Measurements from ENCODE around the gene KIF19. TPM values are rescaled to one million over a fixed set of nuclear protein-coding genes. Genes with fewer than 3 reads are reported as not detected.
A peak's percentile ranks its signal among the peaks of the same experiment; 100 is the strongest.

Gene KIF19
- polyA plus RNA-seq, 3 donors = not detected

- Histone ChIP-seq H4K20me1 (ENCODE audit: insufficient read depth, low read length) (no peaks in the 10 kb centered on the region), H2AFZ (ENCODE audit: insufficient read depth, low read depth, low read length, poor library complexity, severe bottlenecking) (no peak overlapping the region), H3K4me3 (replicated peaks in 1 of 3; ENCODE audit: low read depth in 2 of 3, low read length in 3 of 3) (no peak overlapping the region), H3K4me1 (ENCODE audit: control insufficient read depth in 1 of 2, insufficient read depth in 2 of 2, low read length in 2 of 2) (peaks cover 4 to 5% of the 10 kb centered on the region in 2 donors), H3K4me2 (replicated peaks; ENCODE audit: extremely low read depth, low read length, poor library complexity, severe bottlenecking) (no peak overlapping the region), H3K36me3 (replicated peaks in 1 of 2; ENCODE audit: control insufficient read depth in 1 of 2, insufficient read depth in 2 of 2, low read length in 2 of 2) (no peaks in the 10 kb centered on the region), H3K9me3 (replicated peaks in 1 of 2; ENCODE audit: control insufficient read depth in 1 of 2, insufficient read depth in 1 of 2, low read length in 2 of 2) (no peaks in the 10 kb centered on the region), H3K27ac (ENCODE audit: low read depth in 1 of 2, low read length in 2 of 2) (no peak overlapping the region), H3K79me2 (ENCODE audit: insufficient read depth, low read length) (no peaks in the 10 kb centered on the region), H3K27me3 (ENCODE audit: control insufficient read depth in 2 of 2, insufficient read depth in 2 of 2, low read length in 2 of 2) (peaks cover 0 to 2% of the 10 kb centered on the region in 2 donors), H3K9ac (ENCODE audit: insufficient read depth, low read length, poor library complexity, severe bottlenecking) (no peak overlapping the region)
- WGBS (ENCODE audit: insufficient coverage) = 92% methylated on average over 4 of the region's 5 CpGs
- Mint-ChIP-seq H3K27ac (no peak overlapping the region), H3K27me3 (ENCODE audit: low read depth in 3 of 3) (peaks cover 10 to 24% (median 12%) of the 10 kb centered on the region in 3 donors), H3K4me3 (no peak overlapping the region), H3K36me3 (no peaks in the 10 kb centered on the region), H3K9me3 (no peaks in the 10 kb centered on the region), H3K4me1 (peaks cover 5% of the 10 kb centered on the region)
- TF ChIP-seq CTCF (IDR thresholded peaks at IDR 0.05) = no peak
- intact Hi-C loops (cut with micrococcal nuclease) = no loop called here
- no peak for DNase-seq
Measured at GRCh38 chr17:74335529-74336062, 9.6 kb downstream of the KIF19 start.

- H3K4me2 ChIP-seq (replicated peaks; ENCODE audit: extremely low read depth, low read length, poor library complexity, severe bottlenecking) = no peak overlapping the region
- Mint-ChIP-seq H3K9me3 (no peaks in the 10 kb centered on the region), H3K36me3 (no peaks in the 10 kb centered on the region)
Measured at GRCh38 chr17:74336307-74336706, 10.3 kb downstream of the KIF19 start.

More at GRCh38 chr17:74336307-74336706, 10.3 kb downstream of the KIF19 start:
- Mint-ChIP-seq H3K4me3 (peak overlapping the region in 1 of 2 donors; percentile 5), H3K27ac (no peak overlapping the region), H3K27me3 (ENCODE audit: low read depth in 3 of 3) (peaks cover 9 to 24% (median 9%) of the 10 kb centered on the region in 3 donors), H3K4me1 (peaks cover 5% of the 10 kb centered on the region)
- 100% methylated on average over 4 of the region's 7 CpGs for WGBS (ENCODE audit: insufficient coverage)
- Histone ChIP-seq H4K20me1 (ENCODE audit: insufficient read depth, low read length) (no peaks in the 10 kb centered on the region), H3K9ac (ENCODE audit: insufficient read depth, low read length, poor library complexity, severe bottlenecking) (no peak overlapping the region), H3K4me1 (ENCODE audit: control insufficient read depth in 1 of 2, insufficient read depth in 2 of 2, low read length in 2 of 2) (peaks cover 4 to 5% of the 10 kb centered on the region in 2 donors), H3K27me3 (ENCODE audit: control insufficient read depth in 2 of 2, insufficient read depth in 2 of 2, low read length in 2 of 2) (no peaks in the 10 kb centered on the region), H3K4me3 (replicated peaks in 1 of 3; ENCODE audit: low read depth in 2 of 3, low read length in 3 of 3) (no peak overlapping the region), H3K27ac (ENCODE audit: low read depth in 1 of 2, low read length in 2 of 2) (no peak overlapping the region), H2AFZ (ENCODE audit: insufficient read depth, low read depth, low read length, poor library complexity, severe bottlenecking) (no peak overlapping the region), H3K36me3 (replicated peaks in 1 of 2; ENCODE audit: control insufficient read depth in 1 of 2, insufficient read depth in 2 of 2, low read length in 2 of 2) (no peaks in the 10 kb centered on the region), H3K79me2 (ENCODE audit: insufficient read depth, low read length) (no peaks in the 10 kb centered on the region), H3K9me3 (replicated peaks in 1 of 2; ENCODE audit: control insufficient read depth in 1 of 2, insufficient read depth in 1 of 2, low read length in 2 of 2) (no peaks in the 10 kb centered on the region)
- intact Hi-C loops (cut with micrococcal nuclease) = no loop called here
- TF ChIP-seq CTCF (IDR thresholded peaks at IDR 0.05) = no peak
- DNase-seq = no peak

Data from CD14-positive monocyte (primary cell).